GM21529 (cell line): ENCODE data around the gene BTBD8.

Experiments used
- ATAC-seq: cut with Tn5 transposase; IDR thresholded peaks from one replicate; pipeline ENCODE4 v1.9.1; 2021; ENCODE audit not compliant: unreplicated experiment

BTBD8 gene

GRCh38 chr1:92091625-92092024 lies 11.5 kb downstream of the BTBD8 start:
- no peak for ATAC-seq

- no peak for ATAC-seq
These were observed 13.9 kb downstream of the BTBD8 start for GRCh38 chr1:92094090-92094489.

- no peak for ATAC-seq
These were observed 14.4 kb downstream of the BTBD8 start for GRCh38 chr1:92094595-92094994.

DNA sequence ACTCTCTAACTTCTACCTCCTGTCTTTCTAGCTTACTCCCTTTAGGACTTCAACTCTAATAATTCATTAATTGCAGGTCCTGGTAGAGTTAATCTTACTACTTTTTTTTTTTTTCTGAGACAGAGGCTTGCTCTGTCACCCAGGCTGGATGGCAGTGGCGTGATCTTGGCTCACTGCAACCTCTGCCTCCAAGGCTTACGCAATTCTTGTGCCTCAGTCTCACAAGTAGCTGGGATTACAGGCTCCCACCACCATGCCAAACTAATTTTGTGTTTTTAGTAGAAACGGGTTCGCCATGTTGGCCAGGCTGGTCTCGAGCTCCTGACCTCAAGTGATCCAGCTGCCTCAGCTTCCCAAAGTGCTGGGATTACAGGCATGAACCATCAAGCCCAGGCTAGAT lies 15.7 kb downstream of the BTBD8 start:
- no peak for ATAC-seq

DNA sequence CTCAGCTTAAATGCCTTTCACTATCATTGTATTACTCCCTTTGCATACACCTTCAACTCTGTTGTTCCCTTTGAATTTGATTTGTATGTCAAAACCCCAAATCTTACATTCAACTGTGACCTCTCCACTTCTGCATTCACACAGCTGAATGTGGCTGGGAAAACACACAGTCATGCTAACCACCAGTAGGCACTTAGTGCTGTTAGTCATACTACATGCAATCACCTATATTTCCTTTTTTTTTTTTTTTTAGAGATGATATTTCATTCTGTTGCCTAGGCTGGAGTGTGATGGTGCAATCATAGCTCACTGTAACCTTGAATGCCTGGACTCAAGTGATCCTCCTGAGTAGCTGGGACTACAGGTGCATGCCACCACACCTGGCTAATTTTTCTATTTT lies 16.2 kb downstream of the BTBD8 start:
- no peak for ATAC-seq

GRCh38 chr1:92105546-92106081 lies 25.5 kb downstream of the BTBD8 start:
- ATAC-seq = no peak

DNA sequence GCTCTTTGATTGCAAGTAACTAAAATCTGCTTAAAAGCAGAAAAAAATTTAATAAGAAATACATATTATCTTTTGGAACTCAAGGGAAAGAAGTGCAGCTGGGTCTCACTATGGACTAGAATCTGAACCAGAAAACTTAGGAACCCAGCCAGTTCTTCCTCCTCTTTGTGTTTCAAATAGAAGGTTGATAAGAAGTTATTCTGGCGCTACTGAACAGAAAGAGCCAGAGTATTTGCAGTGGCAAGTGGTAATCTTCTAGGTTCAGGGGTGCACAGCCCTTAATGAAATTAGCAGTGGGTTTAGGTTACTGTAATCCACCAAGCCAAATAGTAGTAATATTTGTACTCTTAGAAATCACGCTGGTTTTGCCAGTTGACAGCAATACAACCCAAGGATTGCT lies 28.5 kb downstream of the BTBD8 start:
- no peak for ATAC-seq

DNA sequence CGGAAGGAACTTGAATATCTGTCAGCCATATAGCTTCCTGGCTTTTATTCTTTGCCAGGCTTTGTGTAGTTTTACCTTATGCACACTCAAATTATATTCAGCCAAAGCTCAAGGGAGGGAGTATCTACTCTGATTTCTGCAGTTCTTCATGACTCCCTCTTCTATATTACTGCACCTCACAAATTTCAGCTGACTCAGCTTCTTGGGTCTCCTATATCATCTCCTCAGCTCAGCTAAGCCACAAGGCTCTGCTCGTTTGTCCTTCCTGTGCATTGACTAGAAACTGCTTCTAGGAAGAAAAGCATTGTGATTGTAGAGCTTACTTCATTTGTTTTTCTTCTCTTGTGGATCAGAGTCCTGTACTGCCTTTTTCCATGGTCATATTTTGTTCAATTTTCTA lies 37.4 kb downstream of the BTBD8 start:
- ATAC-seq = no peak

DNA sequence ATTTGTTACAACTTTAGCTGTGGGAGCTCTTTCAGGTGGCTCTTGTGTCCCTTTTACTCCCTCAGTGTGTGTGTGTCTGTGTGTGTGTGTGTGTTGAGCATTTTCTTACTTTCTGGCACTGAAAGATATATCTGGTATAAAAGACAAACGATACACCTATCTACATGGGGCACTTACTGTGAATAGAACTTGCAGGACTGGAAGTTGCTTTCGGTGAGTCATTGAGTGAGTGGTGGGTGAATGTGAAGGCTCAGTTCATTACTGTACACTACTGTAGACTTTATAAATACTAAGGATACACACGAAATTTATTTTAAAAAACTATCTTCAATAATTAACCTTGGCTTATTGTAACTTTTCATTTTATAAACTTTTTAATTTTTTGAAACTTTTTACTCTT lies 38.7 kb downstream of the BTBD8 start:
- ATAC-seq = no peak

DNA sequence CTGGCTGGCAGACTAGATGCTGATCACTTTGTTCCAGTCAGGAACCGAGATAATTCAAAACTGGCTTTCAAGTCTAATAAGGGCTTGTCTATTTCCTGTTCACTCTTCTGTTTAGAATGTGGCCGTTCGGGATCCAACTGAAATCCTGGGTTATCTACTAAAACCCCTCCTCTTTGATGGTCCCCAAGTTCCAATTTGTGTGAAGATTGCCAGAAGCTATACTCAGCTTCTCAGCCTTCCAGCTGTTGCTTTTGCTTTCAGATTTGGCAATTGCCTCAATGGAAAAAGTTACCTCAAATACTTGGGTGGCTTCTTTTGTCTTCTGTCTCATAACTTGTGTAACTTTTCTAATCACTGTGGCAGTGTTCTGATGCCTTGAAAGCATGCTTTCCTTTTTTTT lies 43.7 kb downstream of the BTBD8 start:
- no peak for ATAC-seq

- no peak for ATAC-seq
These were observed 45.1 kb downstream of the BTBD8 start for GRCh38 chr1:92125204-92125603.

- no peak for ATAC-seq
These were observed 45.9 kb downstream of the BTBD8 start for GRCh38 chr1:92126088-92126487.

- ATAC-seq = no peak
These were observed 54.2 kb downstream of the BTBD8 start for GRCh38 chr1:92134331-92134730.

DNA sequence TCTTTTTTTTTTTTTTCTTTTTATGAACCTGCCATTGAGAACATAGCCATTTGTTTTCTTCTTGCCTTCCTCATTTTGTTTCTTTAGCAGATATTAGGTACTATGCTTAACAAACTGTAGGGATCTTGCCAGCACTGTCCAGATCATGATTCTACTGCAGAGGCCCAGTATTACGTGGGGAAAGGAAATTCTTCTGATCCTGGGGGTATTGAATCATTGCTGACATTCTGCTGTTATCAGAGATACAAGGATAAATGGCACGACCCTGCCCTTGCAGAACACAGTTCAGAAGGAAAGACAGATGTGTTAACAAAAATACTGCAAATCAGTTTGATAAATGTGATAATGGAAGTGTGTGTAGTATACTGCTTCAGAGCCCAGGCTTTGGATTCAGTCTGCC lies 56.2 kb downstream of the BTBD8 start:
- ATAC-seq = no peak

- no peak for ATAC-seq
These were observed 74.8 kb downstream of the BTBD8 start for GRCh38 chr1:92154934-92155333.

DNA sequence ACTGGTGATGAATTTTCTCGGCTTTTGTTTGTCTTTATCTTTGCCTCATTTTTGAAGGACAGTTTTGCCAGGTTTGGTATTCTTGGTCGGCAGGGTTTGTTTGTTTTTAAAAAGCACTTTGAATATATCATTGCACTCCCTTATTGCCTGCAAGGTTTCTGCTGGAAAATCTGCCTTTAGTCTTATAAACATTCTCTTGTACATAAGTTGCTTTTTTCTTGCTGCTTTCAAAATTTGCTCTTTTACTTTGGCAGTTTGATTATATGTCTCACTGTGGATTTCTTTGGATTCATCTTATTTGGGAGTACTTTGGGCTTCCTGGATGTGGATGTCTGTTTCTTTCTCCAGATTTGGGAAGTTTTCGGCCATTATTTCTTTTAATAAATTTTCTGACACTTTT lies 79.4 kb downstream of the BTBD8 start:
- ATAC-seq = no peak

DNA sequence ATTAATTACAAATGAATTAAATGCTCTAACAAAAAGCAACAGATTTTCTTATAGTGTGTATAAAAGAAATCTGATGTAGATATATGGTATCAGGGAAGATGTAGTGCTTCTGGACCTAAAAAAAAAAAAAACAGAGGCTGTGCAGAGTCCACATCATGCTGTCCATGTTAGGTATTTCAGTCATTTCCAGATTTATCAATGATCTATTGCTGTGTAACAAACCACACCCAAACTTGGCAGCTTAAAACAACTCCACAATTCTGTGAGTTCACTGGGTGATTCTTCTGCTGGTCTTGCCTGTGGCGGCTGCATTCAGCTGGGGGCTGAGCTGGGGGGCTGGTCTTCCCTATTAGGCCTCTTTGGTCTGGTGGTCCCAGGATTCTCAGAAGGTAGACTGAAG lies 85.2 kb downstream of the BTBD8 start:
- ATAC-seq = no peak

GRCh38 chr1:92167151-92167550 lies 87.0 kb downstream of the BTBD8 start:
- ATAC-seq = no peak

- ATAC-seq = no peak
These were observed 88.5 kb downstream of the BTBD8 start for GRCh38 chr1:92168657-92169056.

DNA sequence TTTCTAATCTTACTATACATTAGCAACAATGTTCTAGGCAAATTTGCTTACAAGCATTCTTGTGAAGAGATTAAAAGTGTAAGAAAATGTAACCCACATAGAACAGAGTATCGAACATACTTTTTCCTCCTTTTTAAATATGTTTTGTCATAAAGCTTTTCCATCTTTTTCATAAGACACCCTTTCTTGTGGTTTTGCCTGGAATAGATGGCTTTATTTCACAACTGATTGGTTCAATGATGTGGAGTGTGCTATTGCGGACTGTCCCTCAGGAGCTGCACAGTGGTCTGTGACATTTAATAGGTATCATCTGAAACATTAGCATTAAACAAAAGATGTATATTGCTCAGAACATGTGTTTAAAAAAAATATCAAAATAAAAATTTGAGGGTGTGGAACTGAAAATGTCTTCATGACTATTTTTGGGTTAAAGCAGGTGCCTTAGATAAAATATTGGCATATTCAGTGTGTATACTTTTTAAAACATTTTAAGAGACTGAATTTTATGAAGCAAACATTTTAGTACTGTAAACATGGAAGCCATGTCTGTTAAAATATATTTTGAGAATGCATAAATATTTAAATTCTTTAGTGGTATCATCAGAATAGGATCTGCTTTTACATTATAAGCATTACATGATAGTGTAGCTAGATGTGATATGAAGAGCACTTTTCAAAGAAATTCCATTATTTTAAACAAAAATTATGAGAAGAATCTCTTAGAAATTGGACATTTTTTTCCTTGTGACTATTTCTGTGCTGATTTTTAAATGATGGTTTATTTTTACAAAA lies 89.3 kb downstream of the BTBD8 start:
- ATAC-seq = no peak

- no peak for ATAC-seq
These were observed 104.5 kb downstream of the BTBD8 start for GRCh38 chr1:92184632-92185031.

- no peak for ATAC-seq
These were observed 105.9 kb downstream of the BTBD8 start for GRCh38 chr1:92186081-92186480.
